Measurements from ENCODE around the gene ALDH1L1.
"Not testable (repeated sequence)": the region's sequence is repeated elsewhere in the genome, so short reads cannot be mapped to it uniquely, and the experiment has no call there.

ALDH1L1 gene

GRCh38 chr3:126104742-126105605 is 75.4 kb downstream of the ALDH1L1 start:
- no peak for DNase-seq

- no peak for DNase-seq
Measured at GRCh38 chr3:126104028-126104635, 76.3 kb downstream of the ALDH1L1 start.

- no peak for DNase-seq
Measured at GRCh38 chr3:126103121-126104027, 77.0 kb downstream of the ALDH1L1 start.

GRCh38 chr3:126102530-126102951 is 77.8 kb downstream of the ALDH1L1 start:
- no peak for DNase-seq

- DNase-seq: no peak
Measured at GRCh38 chr3:126102011-126102410, 78.4 kb downstream of the ALDH1L1 start.

GRCh38 chr3:126101521-126101982 is 78.8 kb downstream of the ALDH1L1 start:
- no peak for DNase-seq

- DNase-seq: peak in 1 of 5 experiments; percentile 76
Measured at GRCh38 chr3:126100634-126101301, 79.6 kb downstream of the ALDH1L1 start.

GRCh38 chr3:126100269-126100633 is 80.1 kb downstream of the ALDH1L1 start:
- no peak for DNase-seq

GRCh38 chr3:126098391-126098858 is 82.0 kb downstream of the ALDH1L1 start:
- DNase-seq: no peak

GRCh38 chr3:126097801-126098200 is 82.6 kb downstream of the ALDH1L1 start:
- no peak for DNase-seq

GRCh38 chr3:126096274-126096673 is 84.1 kb downstream of the ALDH1L1 start:
- not testable (repeated sequence) for DNase-seq

- not testable (repeated sequence) for DNase-seq
Measured at GRCh38 chr3:126092128-126092527, 88.3 kb downstream of the ALDH1L1 start.

- DNase-seq: no peak
Measured at GRCh38 chr3:126087552-126088175, 92.7 kb downstream of the ALDH1L1 start.

GRCh38 chr3:126085841-126086240 is 94.5 kb downstream of the ALDH1L1 start:
- no peak for DNase-seq

- DNase-seq: no peak
Measured at GRCh38 chr3:126085276-126085675, 95.1 kb downstream of the ALDH1L1 start.

GRCh38 chr3:126084768-126085180 is 95.6 kb downstream of the ALDH1L1 start:
- no peak for DNase-seq

- peak; percentile 61 to 87 (median 77) for DNase-seq
Measured at GRCh38 chr3:126083913-126084767, 96.2 kb downstream of the ALDH1L1 start, which contains the start of gene SLC41A3. TSS of gene SLC41A3 (minus strand) at chr3:126084124. CDS start at chr3:126068219, 15,905 bp downstream.

GRCh38 chr3:126083511-126083912 is 96.9 kb downstream of the ALDH1L1 start:
- peak in 2 of 5 experiments; percentile 21 to 71 for DNase-seq

- DNase-seq: no peak
Measured at GRCh38 chr3:126083138-126083445, 97.3 kb downstream of the ALDH1L1 start.

- DNase-seq: no peak
Measured at GRCh38 chr3:126082362-126083137, 97.8 kb downstream of the ALDH1L1 start.

All from T-helper 2 cell (primary cell).